ENCODE measurements around the gene CDH16. TPM values are rescaled to one million over a fixed set of nuclear protein-coding genes. Genes with fewer than 3 reads are reported as not detected.

The CDH16 gene
- total RNA-seq, 2 donors from 2014 or later = not detected

GRCh38 chr16:66891797-66892196, 26.9 kb downstream of the CDH16 start:
- Mint-ChIP-seq H3K27me3 (ENCODE audit: insufficient read depth) (no peaks in the 10 kb centered on the region), H3K36me3 (ENCODE audit: low read depth) (peaks cover 10% of the 10 kb centered on the region), H3K9me3 (no peaks in the 10 kb centered on the region), H3K4me1 (peaks cover 11% of the 10 kb centered on the region), H3K27ac (no peak overlapping the region), H3K4me3 (no peak overlapping the region)
- Histone ChIP-seq H3K4me3 (ENCODE audit: low read length) (no peak overlapping the region), H3K9me3 (ENCODE audit: control insufficient read depth, low read length) (no peaks in the 10 kb centered on the region), H3K9ac (ENCODE audit: extremely low read depth, low read length, poor library complexity, severe bottlenecking) (no peak overlapping the region), H3K27me3 (ENCODE audit: control insufficient read depth, insufficient read depth, low read length, poor library complexity, severe bottlenecking) (no peaks in the 10 kb centered on the region), H3K36me3 (ENCODE audit: control insufficient read depth, insufficient read depth, low read length) (peaks cover 5% of the 10 kb centered on the region), H3K27ac (ENCODE audit: low read depth, low read length) (no peak overlapping the region), H3K4me1 (ENCODE audit: control insufficient read depth, insufficient read depth, low read length) (peaks cover 5% of the 10 kb centered on the region)
- WGBS, 2 experiments (ENCODE audit: insufficient coverage in 1 of 2, insufficient read length in 1 of 2) = 86 to 91% methylated on average over 2 to 5 of the region's 6 CpGs
- DNase-seq = no peak
- TF ChIP-seq CTCF (conservative IDR thresholded peaks at IDR 0.05) = no peak

GRCh38 chr16:66891360-66891759, 27.3 kb downstream of the CDH16 start:
- Mint-ChIP-seq H3K27ac (no peak overlapping the region), H3K4me3 (no peak overlapping the region), H3K36me3 (ENCODE audit: low read depth) (peaks cover 10% of the 10 kb centered on the region), H3K27me3 (ENCODE audit: insufficient read depth) (no peaks in the 10 kb centered on the region), H3K9me3 (no peaks in the 10 kb centered on the region), H3K4me1 (peaks cover 12% of the 10 kb centered on the region)
- WGBS, 2 experiments (ENCODE audit: insufficient coverage in 1 of 2, insufficient read length in 1 of 2) = 77 to 95% methylated on average over 2 to 4 of the region's 4 CpGs
- Histone ChIP-seq H3K27ac (ENCODE audit: low read depth, low read length) (no peak overlapping the region), H3K9ac (ENCODE audit: extremely low read depth, low read length, poor library complexity, severe bottlenecking) (no peak overlapping the region), H3K4me3 (ENCODE audit: low read length) (no peak overlapping the region), H3K27me3 (ENCODE audit: control insufficient read depth, insufficient read depth, low read length, poor library complexity, severe bottlenecking) (no peaks in the 10 kb centered on the region), H3K9me3 (ENCODE audit: control insufficient read depth, low read length) (no peaks in the 10 kb centered on the region), H3K4me1 (ENCODE audit: control insufficient read depth, insufficient read depth, low read length) (peaks cover 5% of the 10 kb centered on the region), H3K36me3 (ENCODE audit: control insufficient read depth, insufficient read depth, low read length) (peaks cover 5% of the 10 kb centered on the region)
- no peak for TF ChIP-seq CTCF (conservative IDR thresholded peaks at IDR 0.05)
- no peak for DNase-seq

GRCh38 chr16:66890799-66891198, 27.9 kb downstream of the CDH16 start:
- Histone ChIP-seq H3K9me3 (ENCODE audit: control insufficient read depth, low read length) (no peaks in the 10 kb centered on the region), H3K4me3 (ENCODE audit: low read length) (no peak overlapping the region), H3K27ac (ENCODE audit: low read depth, low read length) (no peak overlapping the region), H3K36me3 (ENCODE audit: control insufficient read depth, insufficient read depth, low read length) (peaks cover 8% of the 10 kb centered on the region), H3K27me3 (ENCODE audit: control insufficient read depth, insufficient read depth, low read length, poor library complexity, severe bottlenecking) (no peaks in the 10 kb centered on the region), H3K9ac (ENCODE audit: extremely low read depth, low read length, poor library complexity, severe bottlenecking) (no peak overlapping the region), H3K4me1 (ENCODE audit: control insufficient read depth, insufficient read depth, low read length) (peaks cover 8% of the 10 kb centered on the region)
- no peak for TF ChIP-seq CTCF (conservative IDR thresholded peaks at IDR 0.05)
- Mint-ChIP-seq H3K4me1 (peaks cover 18% of the 10 kb centered on the region), H3K27me3 (ENCODE audit: insufficient read depth) (no peaks in the 10 kb centered on the region), H3K36me3 (ENCODE audit: low read depth) (peaks cover 11% of the 10 kb centered on the region), H3K4me3 (no peak overlapping the region), H3K27ac (no peak overlapping the region), H3K9me3 (no peaks in the 10 kb centered on the region)
- 91% methylated on average over 2 of the region's 2 CpGs; no CpG with 5 or more reads in 1 of the 2 experiments for WGBS, 2 experiments (ENCODE audit: insufficient coverage in 1 of 2, insufficient read length in 1 of 2)
- DNase-seq = no peak

All from endodermal cell (in vitro differentiated cells).